Trophoblast cell (in vitro differentiated cells and primary cell): ENCODE results near the gene LOXL1.

Experiments used
- DNase-seq, 2 donors: peaks; one replicate each; pipeline ENCODE4 v3.0.0-alpha.2; 2016
- H2AFZ ChIP-seq: 2 replicates; pipeline ENCODE4 v1.6.1; 2013; ENCODE audit warnings: low read length, moderate library complexity, mild to moderate bottlenecking; ENCODE audit not compliant: insufficient read depth, poor library complexity
- H2AK5ac ChIP-seq: 2 replicates; pipeline ENCODE4 v1.6.1; 2013; ENCODE audit warnings: mild to moderate bottlenecking, low read length
- H2BK120ac ChIP-seq: 2 replicates; pipeline ENCODE4 v1.6.1; 2013; ENCODE audit warnings: low read length, mild to moderate bottlenecking, moderate library complexity; ENCODE audit not compliant: insufficient read depth, poor library complexity
- H2BK12ac ChIP-seq: 2 replicates; pipeline ENCODE4 v1.6.1; 2013; ENCODE audit warnings: mild to moderate bottlenecking, low read length, moderate library complexity
- H2BK5ac ChIP-seq: 2 replicates; pipeline ENCODE4 v1.6.1; 2013; ENCODE audit warnings: low read length, low read depth, moderate library complexity, mild to moderate bottlenecking; ENCODE audit not compliant: poor library complexity
- H3K14ac ChIP-seq: 2 replicates; pipeline ENCODE4 v1.6.1; 2013; ENCODE audit warnings: mild to moderate bottlenecking, low read length
- H3K18ac ChIP-seq: 2 replicates; pipeline ENCODE4 v1.6.1; 2013; ENCODE audit warnings: mild to moderate bottlenecking, low read length
- H3K23ac ChIP-seq: 2 replicates; pipeline ENCODE4 v1.6.1; 2013; ENCODE audit warnings: low read length
- H3K27ac ChIP-seq: 2 replicates; pipeline ENCODE4 v1.5.1; 2013; ENCODE audit warnings: low read depth, mild to moderate bottlenecking, inconsistent platforms, low read length, moderate library complexity
- H3K27me3 ChIP-seq: 2 replicates; pipeline ENCODE4 v1.6.1; 2013; ENCODE audit warnings: inconsistent platforms, mild to moderate bottlenecking, low read length, moderate library complexity; ENCODE audit not compliant: insufficient read depth
- H3K36me3 ChIP-seq, 2 experiments: 1 replicate in 1 of 2; 2 replicates in 1 of 2; pipeline ENCODE4 v1.6.1; 2013; ENCODE audit warnings: low read length in 2 of 2, mild to moderate bottlenecking in 2 of 2, moderate library complexity in 1 of 2; ENCODE audit not compliant: insufficient read depth in 2 of 2, control insufficient read depth in 1 of 2
- H3K4ac ChIP-seq: 2 replicates; pipeline ENCODE4 v1.6.1; 2013; ENCODE audit warnings: low read depth, mild to moderate bottlenecking, low read length, moderate library complexity
- H3K4me1 ChIP-seq, 2 experiments: 1 replicate in 1 of 2; 2 replicates in 1 of 2; pipeline ENCODE4 v1.6.1; 2013; ENCODE audit warnings: low read length in 2 of 2, mild to moderate bottlenecking in 2 of 2, moderate library complexity in 1 of 2; ENCODE audit not compliant: insufficient read depth in 2 of 2, control insufficient read depth in 1 of 2
- H3K4me2 ChIP-seq: 2 replicates; pipeline ENCODE4 v1.6.1; 2013; ENCODE audit warnings: inconsistent platforms, mild to moderate bottlenecking, low read length, moderate library complexity
- H3K4me3 ChIP-seq: 2 replicates; pipeline ENCODE4 v1.5.1; 2013; ENCODE audit warnings: mild to moderate bottlenecking, low read depth, low read length, inconsistent platforms
- H3K79me1 ChIP-seq: one replicate; pipeline ENCODE4 v1.6.1; 2013; ENCODE audit warnings: low read length
- H3K79me2 ChIP-seq: 2 replicates; pipeline ENCODE4 v1.6.1; 2013; ENCODE audit warnings: low read length, mild to moderate bottlenecking; ENCODE audit not compliant: control insufficient read depth, insufficient read depth, poor library complexity
- H3K9ac ChIP-seq: 2 replicates; pipeline ENCODE4 v1.6.1; 2013; ENCODE audit warnings: mild to moderate bottlenecking, low read length
- H3K9me3 ChIP-seq: 2 replicates; pipeline ENCODE4 v1.6.1; 2013; ENCODE audit warnings: low read depth, mild to moderate bottlenecking, control low read depth, inconsistent platforms, low read length; ENCODE audit not compliant: insufficient read depth
- H4K12ac ChIP-seq: 2 replicates; pipeline ENCODE4 v1.6.1; 2013; ENCODE audit warnings: low read depth, mild to moderate bottlenecking, low read length, moderate library complexity
- H4K8ac ChIP-seq: 2 replicates; pipeline ENCODE4 v1.6.1; 2013; ENCODE audit warnings: low read depth, mild to moderate bottlenecking, low read length, moderate library complexity
- H4K91ac ChIP-seq: one replicate; pipeline ENCODE4 v1.6.1; 2013; ENCODE audit warnings: low read depth, mild to moderate bottlenecking, low read length, moderate library complexity
- WGBS: extraction: QIAGEN DNeasy Blood & Tissue Kit; methylation state at CpG from one replicate; pipeline ENCODE4 v1.1.7; 2013; ENCODE audit warnings: missing lambda C conversion rate; ENCODE audit not compliant: insufficient read length, insufficient coverage; ENCODE audit errors: extremely low coverage; 5-methylcytosine and 5-hydroxymethylcytosine counted together

The LOXL1 gene

DNA sequence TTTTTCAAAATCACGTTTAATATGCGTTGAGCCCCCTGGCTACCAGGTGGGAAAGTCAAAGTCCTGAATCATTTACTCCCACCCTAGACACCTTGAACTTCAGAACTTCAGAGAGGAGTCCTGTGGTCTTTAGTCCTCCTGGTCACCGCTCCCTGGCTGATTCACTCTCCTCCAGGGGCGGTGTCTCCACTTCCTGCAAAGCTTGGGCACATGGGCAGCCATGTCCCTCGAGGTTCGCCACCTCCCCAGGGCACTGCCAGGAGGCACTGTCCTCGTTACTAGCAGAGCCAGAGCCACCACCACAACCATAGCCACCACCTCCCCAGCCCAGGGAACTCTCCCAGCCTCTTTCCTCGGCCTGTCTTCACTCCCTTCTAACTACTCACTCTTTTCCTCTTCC is 31.0 kb downstream of the LOXL1 start:
- H3K27ac ChIP-seq = no peak overlapping the region
- WGBS = no CpG with 5 or more reads among the region's 8 CpGs

GRCh38 chr15:73957785-73958184 is 31.5 kb downstream of the LOXL1 start:
- Histone ChIP-seq H3K4me1 (no peaks in the 10 kb centered on the region), H2AK5ac (no peak overlapping the region), H3K27me3 (no peaks in the 10 kb centered on the region), H3K18ac (no peak overlapping the region), H3K9ac (no peak overlapping the region), H3K14ac (no peak overlapping the region), H4K8ac (no peak overlapping the region), H3K79me1 (no peaks in the 10 kb centered on the region), H3K23ac (no peak overlapping the region), H2BK12ac (no peak overlapping the region), H4K12ac (no peak overlapping the region), H3K79me2 (no peaks in the 10 kb centered on the region), H3K4me3 (no peak overlapping the region), H2BK120ac (no peak overlapping the region), H3K4me2 (no peak overlapping the region), H2BK5ac (no peak overlapping the region), H4K91ac (no peak overlapping the region), H3K9me3 (peaks cover 2% of the 10 kb centered on the region), H3K36me3 (no peaks in the 10 kb centered on the region), H2AFZ (no peak overlapping the region), H3K27ac (no peak overlapping the region), H3K4ac (no peak overlapping the region)
- WGBS = no CpG with 5 or more reads among the region's 2 CpGs
- no peak for DNase-seq

More for the DNA sequence above, 31.0 kb downstream of the LOXL1 start:
- no peak overlapping the region for H3K4ac ChIP-seq
- H3K14ac ChIP-seq = no peak overlapping the region
- no peak overlapping the region for H2AFZ ChIP-seq
- H3K9me3 ChIP-seq = peaks cover 2% of the 10 kb centered on the region
- no peaks in the 10 kb centered on the region for H3K79me1 ChIP-seq
- H3K4me3 ChIP-seq = no peak overlapping the region
- H4K91ac ChIP-seq = no peak overlapping the region
- H4K12ac ChIP-seq = no peak overlapping the region
- H3K18ac ChIP-seq = no peak overlapping the region
- peaks cover 0 to under 1% of the 10 kb centered on the region in 2 experiments for H3K4me1 ChIP-seq
- no peak overlapping the region for H4K8ac ChIP-seq
- no peak for DNase-seq
- H2AK5ac ChIP-seq = no peak overlapping the region
- H3K4me2 ChIP-seq = no peak overlapping the region
- no peak overlapping the region for H3K9ac ChIP-seq
- no peak overlapping the region for H2BK5ac ChIP-seq
- H3K36me3 ChIP-seq = no peaks in the 10 kb centered on the region
- no peaks in the 10 kb centered on the region for H3K27me3 ChIP-seq
- no peak overlapping the region for H3K23ac ChIP-seq
- H2BK12ac ChIP-seq = no peak overlapping the region
- no peaks in the 10 kb centered on the region for H3K79me2 ChIP-seq
- no peak overlapping the region for H2BK120ac ChIP-seq

GRCh38 chr15:73959012-73959581 is 32.8 kb downstream of the LOXL1 start:
- H3K27me3 ChIP-seq = no peaks in the 10 kb centered on the region
- no peak overlapping the region for H3K27ac ChIP-seq
- H4K8ac ChIP-seq = no peak overlapping the region
- no peaks in the 10 kb centered on the region for H3K4me1 ChIP-seq
- WGBS = no CpG with 5 or more reads among the region's 8 CpGs
- no peak overlapping the region for H2BK5ac ChIP-seq
- H3K9ac ChIP-seq = no peak overlapping the region
- H3K4me3 ChIP-seq = no peak overlapping the region
- H3K36me3 ChIP-seq = no peaks in the 10 kb centered on the region
- H3K79me2 ChIP-seq = no peaks in the 10 kb centered on the region
- no peak overlapping the region for H3K4ac ChIP-seq
- H3K9me3 ChIP-seq = no peaks in the 10 kb centered on the region
- H3K18ac ChIP-seq = no peak overlapping the region
- H3K23ac ChIP-seq = no peak overlapping the region
- H2AFZ ChIP-seq = no peak overlapping the region
- H2AK5ac ChIP-seq = no peak overlapping the region
- H2BK12ac ChIP-seq = no peak overlapping the region
- DNase-seq = no peak
- no peak overlapping the region for H3K14ac ChIP-seq
- no peak overlapping the region for H4K91ac ChIP-seq
- H4K12ac ChIP-seq = no peak overlapping the region
- no peaks in the 10 kb centered on the region for H3K79me1 ChIP-seq
- H3K4me2 ChIP-seq = no peak overlapping the region
- H2BK120ac ChIP-seq = no peak overlapping the region

DNA sequence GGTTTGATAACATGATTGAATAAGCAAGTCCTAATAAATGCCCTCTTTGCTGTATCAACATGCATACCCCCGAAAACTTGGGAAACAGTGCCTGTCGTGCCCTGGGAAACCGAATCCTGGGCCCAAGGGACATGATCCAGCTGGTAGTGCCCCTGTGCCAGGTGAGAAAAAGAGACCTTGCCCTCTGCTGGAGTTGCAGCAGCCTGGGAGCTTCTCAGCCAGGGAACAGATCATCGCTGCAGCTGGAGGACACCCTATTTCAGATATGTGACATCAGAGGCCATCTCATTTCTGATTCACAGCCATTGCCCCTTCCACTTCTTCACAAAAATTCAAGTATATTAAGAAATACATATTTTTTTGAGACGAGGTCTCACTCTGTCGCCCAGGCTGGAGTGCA is 33.5 kb downstream of the LOXL1 start:
- DNase-seq = no peak
- Histone ChIP-seq H3K79me1 (no peaks in the 10 kb centered on the region), H2BK5ac (no peak overlapping the region), H3K9ac (no peak overlapping the region), H2BK12ac (no peak overlapping the region), H3K4ac (no peak overlapping the region), H4K8ac (no peak overlapping the region), H3K4me1 (no peaks in the 10 kb centered on the region), H3K9me3 (no peaks in the 10 kb centered on the region), H4K12ac (no peak overlapping the region), H4K91ac (no peak overlapping the region), H2BK120ac (no peak overlapping the region), H3K79me2 (no peaks in the 10 kb centered on the region), H3K27ac (no peak overlapping the region), H3K27me3 (no peaks in the 10 kb centered on the region), H2AK5ac (no peak overlapping the region), H3K23ac (no peak overlapping the region), H3K4me2 (no peak overlapping the region), H3K36me3 (no peaks in the 10 kb centered on the region), H3K18ac (no peak overlapping the region), H3K14ac (no peak overlapping the region), H2AFZ (no peak overlapping the region), H3K4me3 (no peak overlapping the region)
- WGBS = no CpG with 5 or more reads among the region's 6 CpGs
